Smooth muscle cell (in vitro differentiated cells): ENCODE data around the gene ANK3. TPM values are rescaled to one million over a fixed set of nuclear protein-coding genes. Genes with fewer than 3 reads are reported as not detected.

Experiments used
- DNase-seq: peaks from one replicate; lab custom pipeline; 2025; ENCODE audit not compliant: unreplicated experiment; lab: John Stamatoyannopoulos, UW
- H2AFZ ChIP-seq: fragments of 200-600 bp; sonication (generic); 2 replicates; pipeline ENCODE4 v1.6.0; 2016; ENCODE audit warnings: antibody characterized with exemption, low read depth, mild to moderate bottlenecking
- H3F3A ChIP-seq: fragments of 200-600 bp; sonication (generic); 2 replicates; pipeline ENCODE4 v1.6.0; 2017; ENCODE audit warnings: antibody characterized with exemption, low read depth
- H3K27ac ChIP-seq: fragments of 200-600 bp; sonication (generic); 2 replicates; pipeline ENCODE4 v1.5.1; 2016; ENCODE audit warnings: low read depth, mild to moderate bottlenecking
- H3K27me3 ChIP-seq: fragments of 200-600 bp; sonication (generic); 2 replicates; pipeline ENCODE4 v1.6.1; 2016; ENCODE audit warnings: low read depth, mild to moderate bottlenecking
- H3K36me3 ChIP-seq: fragments of 200-600 bp; sonication (generic); 2 replicates; pipeline ENCODE4 v1.5.1; 2016; ENCODE audit warnings: low read depth
- H3K4me1 ChIP-seq: fragments of 200-600 bp; sonication (generic); 2 replicates; pipeline ENCODE4 v1.5.1; 2016; ENCODE audit warnings: low read depth
- H3K4me2 ChIP-seq: fragments of 200-600 bp; sonication (generic); 2 replicates; pipeline ENCODE4 v1.6.0; 2016; ENCODE audit warnings: mild to moderate bottlenecking
- H3K4me3 ChIP-seq: fragments of 200-600 bp; sonication (generic); 2 replicates; pipeline ENCODE4 v1.5.1; 2016; ENCODE audit warnings: mild to moderate bottlenecking
- H3K79me2 ChIP-seq: fragments of 200-600 bp; sonication (generic); 2 replicates; pipeline ENCODE4 v1.6.0; 2016; ENCODE audit warnings: low read depth, mild to moderate bottlenecking
- H3K9ac ChIP-seq: fragments of 200-600 bp; sonication (generic); 2 replicates; pipeline ENCODE4 v1.6.0; 2016; ENCODE audit warnings: low read depth
- H3K9me3 ChIP-seq: fragments of 200-600 bp; sonication (generic); replicated peaks from 2 replicates; pipeline ENCODE4 v1.5.1; 2016; ENCODE audit warnings: low read depth
- H4K20me1 ChIP-seq: fragments of 200-600 bp; sonication (generic); 2 replicates; pipeline ENCODE4 v1.6.0; 2016; ENCODE audit warnings: low read depth
- WGBS: methylation state at CpG from one replicate; pipeline ENCODE4 v1.1.7; 2016; ENCODE audit warnings: low lambda C conversion rate; 5-methylcytosine and 5-hydroxymethylcytosine counted together
- polyA plus RNA-seq: library from polyadenylated mRNA; unstranded; fragments of >200 nt; fragmentation: Nextera tagmentation; extraction: Ambion mirVana; gene quantifications from 2 replicates; pipeline ENCODE4 v1.2.1, GENCODE V29; 2016
- total RNA-seq: library from RNA; depleted of rRNA; stranded (reverse); fragments of >200 nt; gene quantifications from 2 replicates; pipeline ENCODE4 v1.2.3, GENCODE V29; 2014
- TF ChIP-seq, protein P1 (sequence below): fragments of 200-600 bp; sonication (generic); IDR thresholded peaks from 2 replicates; pipeline ENCODE4 v1.5.1; 2017; ENCODE audit warnings: borderline replicate concordance, mild to moderate bottlenecking, antibody characterized with exemption; ENCODE audit not compliant: insufficient read depth, poor library complexity, severe bottlenecking

The ANK3 gene
- total and polyA plus RNA-seq, 2 experiments from 2014 or later = 28.2 to 85.5 TPM

DNA sequence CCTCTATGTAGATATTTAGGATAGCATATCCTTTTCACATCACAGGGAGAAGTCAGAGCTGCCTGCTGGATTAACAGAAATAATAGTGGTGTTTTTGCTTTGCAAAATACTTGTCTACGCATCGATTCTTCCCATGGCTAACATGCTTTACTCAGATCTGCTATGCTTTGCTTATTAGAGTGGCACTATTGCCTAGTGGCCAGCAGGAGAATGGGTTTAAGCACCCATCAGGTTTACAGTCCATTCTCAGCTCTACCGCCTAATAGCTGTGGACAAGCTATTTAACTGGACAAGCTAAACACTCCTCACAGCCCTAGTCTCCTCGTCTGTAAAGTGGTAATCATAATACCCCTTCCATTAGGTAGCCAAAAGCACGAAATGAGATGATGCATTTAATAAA is 265.1 kb downstream of the ANK3 start:
- DNase-seq = no peak
- TF ChIP-seq, protein P1, sequence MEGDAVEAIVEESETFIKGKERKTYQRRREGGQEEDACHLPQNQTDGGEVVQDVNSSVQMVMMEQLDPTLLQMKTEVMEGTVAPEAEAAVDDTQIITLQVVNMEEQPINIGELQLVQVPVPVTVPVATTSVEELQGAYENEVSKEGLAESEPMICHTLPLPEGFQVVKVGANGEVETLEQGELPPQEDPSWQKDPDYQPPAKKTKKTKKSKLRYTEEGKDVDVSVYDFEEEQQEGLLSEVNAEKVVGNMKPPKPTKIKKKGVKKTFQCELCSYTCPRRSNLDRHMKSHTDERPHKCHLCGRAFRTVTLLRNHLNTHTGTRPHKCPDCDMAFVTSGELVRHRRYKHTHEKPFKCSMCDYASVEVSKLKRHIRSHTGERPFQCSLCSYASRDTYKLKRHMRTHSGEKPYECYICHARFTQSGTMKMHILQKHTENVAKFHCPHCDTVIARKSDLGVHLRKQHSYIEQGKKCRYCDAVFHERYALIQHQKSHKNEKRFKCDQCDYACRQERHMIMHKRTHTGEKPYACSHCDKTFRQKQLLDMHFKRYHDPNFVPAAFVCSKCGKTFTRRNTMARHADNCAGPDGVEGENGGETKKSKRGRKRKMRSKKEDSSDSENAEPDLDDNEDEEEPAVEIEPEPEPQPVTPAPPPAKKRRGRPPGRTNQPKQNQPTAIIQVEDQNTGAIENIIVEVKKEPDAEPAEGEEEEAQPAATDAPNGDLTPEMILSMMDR = no peak
- Histone ChIP-seq H3K27ac (peak overlapping the region; percentile 75), H3K4me1 (no peaks in the 10 kb centered on the region), H3K27me3 (no peaks in the 10 kb centered on the region), H3K4me2 (no peak overlapping the region), H3K36me3 (no peaks in the 10 kb centered on the region), H4K20me1 (no peaks in the 10 kb centered on the region), H3K9me3 (no peaks in the 10 kb centered on the region), H3K4me3 (no peak overlapping the region), H3K79me2 (no peaks in the 10 kb centered on the region), H3K9ac (no peak overlapping the region), H3F3A (no peaks in the 10 kb centered on the region), H2AFZ (no peak overlapping the region)
- 96% methylated on average over 5 of the region's 5 CpGs for WGBS

DNA sequence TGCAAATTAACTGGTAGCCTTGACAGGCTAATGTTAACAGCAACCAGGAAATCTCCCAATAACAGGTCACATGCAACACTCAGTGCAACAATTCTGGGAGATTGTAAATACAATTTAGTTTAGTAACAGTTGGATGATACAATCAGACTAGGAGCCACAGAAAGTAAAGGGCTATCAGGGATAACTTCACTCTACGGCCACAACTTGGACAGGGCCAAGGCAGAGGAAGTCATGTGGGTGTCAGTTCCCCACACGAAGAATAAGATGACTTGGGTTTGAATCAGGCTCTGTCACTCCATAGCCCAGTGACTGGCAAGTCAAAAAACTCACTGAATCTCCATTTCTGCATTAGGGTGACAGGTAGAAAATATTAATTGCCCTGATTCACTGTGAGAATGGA is 266.0 kb downstream of the ANK3 start:
- TF ChIP-seq, protein P1 = no peak
- peak overlapping the region; percentile 75 for H3K27ac ChIP-seq
- H3K4me1 ChIP-seq = no peaks in the 10 kb centered on the region
- no peak overlapping the region for H2AFZ ChIP-seq
- no peaks in the 10 kb centered on the region for H3K9me3 ChIP-seq
- no peaks in the 10 kb centered on the region for H3K79me2 ChIP-seq
- H3K9ac ChIP-seq = no peak overlapping the region
- no peak for DNase-seq
- no peaks in the 10 kb centered on the region for H3K27me3 ChIP-seq
- peak overlapping the region; percentile 23 for H3K4me2 ChIP-seq
- H3K4me3 ChIP-seq = no peak overlapping the region
- 48% methylated on average over 2 of the region's 2 CpGs for WGBS
- H3F3A ChIP-seq = no peaks in the 10 kb centered on the region
- H3K36me3 ChIP-seq = no peaks in the 10 kb centered on the region
- no peaks in the 10 kb centered on the region for H4K20me1 ChIP-seq

DNA sequence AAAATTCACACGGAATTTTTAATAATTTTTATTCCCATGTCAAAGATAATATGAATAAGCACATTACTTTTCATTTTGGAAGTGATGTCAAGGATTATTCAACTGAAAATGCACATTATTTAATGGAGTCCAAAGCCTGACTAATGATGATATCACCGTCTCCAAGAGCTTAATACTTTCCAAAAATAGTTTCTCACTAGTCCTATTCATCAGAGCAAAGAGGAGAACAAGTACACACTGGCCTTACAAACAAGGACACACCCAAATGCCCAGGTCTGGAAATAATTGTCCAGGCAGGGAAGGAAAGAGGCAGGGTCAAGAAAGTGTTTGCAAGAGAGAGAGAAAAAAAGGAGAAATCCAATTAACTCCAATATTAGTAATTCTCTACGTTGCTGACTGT is 266.5 kb downstream of the ANK3 start:
- Histone ChIP-seq H3K9ac (no peak overlapping the region), H4K20me1 (no peaks in the 10 kb centered on the region), H3K36me3 (no peaks in the 10 kb centered on the region), H3K27me3 (no peaks in the 10 kb centered on the region), H3K9me3 (no peaks in the 10 kb centered on the region), H3K4me3 (no peak overlapping the region), H3K79me2 (no peaks in the 10 kb centered on the region), H3K4me1 (no peaks in the 10 kb centered on the region), H3K4me2 (peak overlapping the region; percentile 23), H3K27ac (peak overlapping the region; percentile 75), H3F3A (no peaks in the 10 kb centered on the region), H2AFZ (no peak overlapping the region)
- no peak for DNase-seq
- 57% methylated on average over 3 of the region's 3 CpGs for WGBS
- TF ChIP-seq, protein P1 = no peak

DNA sequence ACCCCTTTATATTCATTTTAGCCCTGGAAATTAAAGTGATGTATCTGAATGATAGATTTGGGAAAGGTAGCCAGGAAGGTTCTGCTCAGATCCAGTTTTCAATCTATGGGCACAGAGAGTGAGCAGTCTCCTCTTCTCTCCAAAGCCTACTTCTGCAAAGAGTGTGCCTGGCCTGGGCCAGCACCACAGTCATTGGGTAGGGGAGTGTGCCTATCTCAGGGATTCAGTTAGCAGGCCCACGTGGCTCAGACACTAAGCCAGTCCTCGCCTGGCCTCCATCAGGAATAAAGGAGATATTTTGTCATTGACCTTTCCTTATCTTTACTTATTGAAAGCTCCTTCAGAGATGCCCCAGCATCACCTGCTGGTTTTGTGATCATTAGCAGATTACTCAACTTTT is 267.5 kb downstream of the ANK3 start:
- Histone ChIP-seq H3K4me1 (no peaks in the 10 kb centered on the region), H4K20me1 (no peaks in the 10 kb centered on the region), H3K9me3 (no peaks in the 10 kb centered on the region), H3K4me3 (no peak overlapping the region), H2AFZ (no peak overlapping the region), H3K27me3 (no peaks in the 10 kb centered on the region), H3K79me2 (no peaks in the 10 kb centered on the region), H3F3A (no peaks in the 10 kb centered on the region), H3K27ac (peak overlapping the region; percentile 75), H3K4me2 (no peak overlapping the region), H3K9ac (no peak overlapping the region), H3K36me3 (no peaks in the 10 kb centered on the region)
- WGBS = 79% methylated on average over 2 of the region's 2 CpGs
- no peak for DNase-seq
- TF ChIP-seq, protein P1 = no peak
